A549 treated with GW870086 at 1 μM for 4 hours (cell line): Measurements from ENCODE around the gene STK32C. TPM values are rescaled to one million over a fixed set of nuclear protein-coding genes. Genes with fewer than 3 reads are reported as not detected.

Experiments used
- total RNA-seq: library from RNA; stranded (reverse); fragments of 200-300 nt; extraction: Qiagen RNA extraction; gene quantifications from 5 replicates; pipeline ENCODE4 v1.2.3, GENCODE V29; 2022; ENCODE audit warnings: low read depth

Gene STK32C
- 35.9 to 48.8 TPM (median 46.9 TPM) in 5 replicates for total RNA-seq

DNA sequence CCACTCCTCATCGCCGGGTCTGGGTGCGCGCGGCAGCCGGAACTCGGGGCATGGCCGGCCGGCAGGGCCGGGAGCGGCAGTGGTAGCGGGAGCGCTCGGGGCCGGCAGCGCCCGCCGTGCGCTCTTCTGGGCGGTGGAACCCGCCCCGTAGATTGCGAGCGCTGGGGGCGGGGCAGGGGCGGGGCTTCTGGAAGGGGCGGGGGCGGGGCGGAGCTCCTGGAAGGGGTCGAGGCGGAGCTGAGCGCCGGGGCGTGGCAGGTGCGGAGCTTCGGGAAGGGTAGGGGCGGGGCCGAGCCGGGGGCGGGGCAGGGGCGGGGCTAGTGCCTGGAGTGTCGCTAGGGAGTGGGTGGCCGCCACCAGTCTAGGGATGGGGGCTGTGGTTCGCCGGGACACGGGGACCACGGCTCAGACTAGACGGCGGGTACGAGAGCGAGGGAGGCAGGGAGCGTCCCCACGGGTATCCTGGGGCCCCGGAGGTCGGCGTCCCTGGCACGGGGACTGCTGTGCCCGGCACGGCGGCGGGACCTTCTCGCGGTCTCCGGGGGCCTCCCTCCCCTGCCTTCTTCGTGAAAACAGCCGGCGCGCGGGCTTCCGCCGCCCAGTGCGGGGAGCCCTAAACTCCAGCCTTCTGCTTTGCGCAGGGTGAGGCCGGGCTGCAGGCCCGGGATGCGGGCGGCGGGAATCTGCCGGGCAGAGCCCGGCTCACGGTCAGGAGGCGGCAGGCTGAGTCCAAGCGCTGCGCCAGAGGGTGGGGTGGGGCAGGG lies at the start of gene STK32C:
STK32C (minus strand) TSS at position 128 of the 764 bp plus-strand sequence; CDS start at position 11, 117 bp downstream.

DNA sequence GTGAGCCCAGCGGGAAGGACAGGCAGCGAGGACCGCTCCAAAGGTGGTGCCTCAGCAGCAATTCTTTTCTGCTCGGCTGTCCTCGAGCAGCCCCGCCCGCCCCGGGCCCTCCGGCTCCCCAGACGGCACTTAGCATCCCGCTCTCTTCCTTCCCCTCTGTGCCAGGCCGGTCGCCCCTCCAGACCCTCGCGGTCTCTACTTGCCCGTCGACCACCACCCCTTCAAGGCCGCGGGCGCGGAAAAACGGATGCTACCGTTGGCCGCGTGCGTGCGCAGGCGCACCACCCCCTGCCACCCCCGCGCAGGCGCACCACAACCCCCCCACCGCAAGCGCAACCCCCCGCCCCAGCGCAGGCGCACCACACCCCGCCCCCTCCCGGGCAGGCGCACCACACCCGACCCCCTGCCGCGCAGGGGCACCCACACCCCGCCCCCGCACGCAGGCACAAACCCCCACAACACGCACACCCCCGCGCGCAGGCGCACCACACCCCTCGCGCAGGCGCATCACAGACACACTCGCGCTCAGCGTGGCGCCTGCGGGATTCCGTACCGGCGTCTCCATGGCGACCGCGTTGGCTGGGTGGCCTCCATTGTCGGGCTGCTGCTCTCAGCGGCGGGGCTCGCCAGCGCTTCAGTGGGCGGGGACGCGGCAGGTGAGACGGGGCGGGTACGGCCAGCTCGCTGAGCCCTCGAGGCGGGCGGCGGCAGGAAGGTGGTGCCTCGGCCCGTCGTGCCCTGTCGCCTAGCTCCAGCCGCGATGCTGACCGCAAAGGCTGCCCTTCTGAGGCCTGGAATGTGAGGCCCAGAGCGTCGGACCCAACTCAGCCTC lies 24.1 kb upstream of the STK32C start, which contains the start of gene LRRC27:
LRRC27 (plus strand) TSS at position 593 of the 832 bp plus-strand sequence. CDS start 1,332 bp downstream, outside the sequence.

GRCh38 chr10:132186488-132187429 lies 121.0 kb downstream of the STK32C start, which contains the start of gene DPYSL4:
TSS of gene DPYSL4 (plus strand) at chr10:132186948. CDS start at chr10:132187064, 116 bp downstream.

Other genes with a start within 250 kb of the STK32C start
- gene JAKMIP3, start 242.0 kb downstream of the STK32C start, total RNA-seq, result 1.00 to 1.4 TPM (median 1.1 TPM) in 5 replicates
- gene DPYSL4, start 121.0 kb downstream of the STK32C start, total RNA-seq, result 15.5 to 18.8 TPM (median 18.5 TPM) in 5 replicates
- gene LRRC27, start 24.2 kb upstream of the STK32C start, total RNA-seq, result 4.8 to 6.6 TPM (median 5.5 TPM) in 5 replicates
- 12.9 to 17.1 TPM (median 16.0 TPM) in 5 replicates for gene PWWP2B, start 89.2 kb upstream of the STK32C start, total RNA-seq
- 12.7 to 13.8 TPM (median 12.8 TPM) in 5 replicates for gene INPP5A, start 229.8 kb upstream of the STK32C start, total RNA-seq